ENCODE results near the gene FCGR2B.
"Not testable (repeated sequence)": the region's sequence is repeated elsewhere in the genome, so short reads cannot be mapped to it uniquely, and the experiment has no call there.

FCGR2B gene

DNA sequence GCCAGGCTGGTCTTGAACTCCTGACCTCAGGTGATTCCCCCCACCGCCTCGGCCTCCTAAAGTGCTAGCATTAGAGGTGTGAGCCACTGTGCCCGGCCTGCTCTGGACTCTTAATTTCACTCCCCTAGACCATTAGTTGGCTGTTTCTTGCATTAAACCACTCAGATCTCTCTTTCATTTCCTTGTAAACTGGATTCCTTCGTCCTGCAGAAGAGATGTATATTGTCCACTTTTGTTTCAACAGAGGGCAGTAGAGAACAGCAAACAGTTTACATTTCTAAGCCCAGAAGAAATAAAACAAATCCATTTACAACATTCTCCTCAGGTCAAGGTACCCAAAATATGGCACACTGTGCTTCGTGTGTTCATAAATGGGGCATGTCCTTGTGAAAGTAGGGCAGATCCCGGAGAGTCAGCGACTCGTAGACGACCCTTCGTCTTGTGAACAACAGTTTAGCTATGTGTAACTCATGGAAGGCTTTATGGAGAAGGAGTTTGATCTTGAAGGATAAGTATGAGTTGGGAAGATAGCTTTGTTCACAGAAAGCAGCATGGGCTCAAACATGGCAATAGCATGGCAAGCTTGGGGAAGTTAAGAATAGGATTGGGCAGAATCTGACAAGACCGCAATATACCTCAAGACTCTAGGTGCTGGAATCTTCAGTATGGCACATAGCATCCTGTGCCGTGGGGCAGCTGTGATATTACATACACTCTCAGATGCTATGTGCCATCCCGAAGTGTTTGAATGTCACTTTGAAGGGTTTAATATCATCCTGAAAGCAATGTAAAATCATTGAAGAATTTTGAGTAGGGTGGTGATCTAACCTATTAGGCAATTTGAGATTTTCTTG lies 15.2 kb upstream of the FCGR2B start:
- DNase-seq (ENCODE audit: low spot score): not testable (repeated sequence)

DNA sequence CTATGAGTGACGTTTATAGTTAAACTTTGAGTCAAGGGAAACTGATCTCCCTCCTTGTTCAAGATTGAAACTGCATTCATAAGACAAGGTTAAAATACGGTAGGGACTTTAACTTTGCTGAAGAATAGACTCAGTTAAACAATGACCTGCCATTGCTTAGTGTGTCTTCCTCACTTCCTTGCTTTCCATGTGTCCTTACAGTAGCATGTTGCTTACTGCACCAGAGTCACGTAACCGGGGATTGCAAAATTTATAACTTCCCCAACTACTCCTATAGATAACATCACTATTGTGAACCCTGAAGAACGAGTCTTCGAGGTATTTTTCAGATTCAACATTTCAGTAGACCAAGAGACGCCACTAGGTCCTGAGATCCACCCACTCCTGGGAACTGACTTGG lies 9.4 kb upstream of the FCGR2B start:
- not testable (repeated sequence) for DNase-seq (ENCODE audit: low spot score)

DNA sequence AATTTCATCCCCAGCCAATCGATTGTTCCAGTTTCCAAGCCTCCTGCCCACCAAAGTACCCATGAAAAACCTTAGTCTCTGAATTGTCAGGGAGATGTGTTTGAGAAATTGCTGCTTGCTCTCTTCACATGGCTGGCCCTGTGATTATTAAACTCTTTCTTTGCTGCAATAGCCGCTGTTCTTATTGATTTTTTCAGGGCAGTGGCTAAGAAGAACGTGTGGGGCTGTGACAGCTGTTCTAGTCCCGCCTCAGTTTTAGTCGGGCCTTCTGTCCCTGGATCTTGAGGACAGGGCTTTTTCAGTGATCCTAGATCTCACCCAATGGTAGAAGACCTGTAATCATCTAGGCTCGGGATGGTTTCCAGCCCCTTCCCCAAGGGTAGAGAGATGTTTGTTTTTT lies 9.0 kb upstream of the FCGR2B start:
- not testable (repeated sequence) for DNase-seq (ENCODE audit: low spot score)

DNA sequence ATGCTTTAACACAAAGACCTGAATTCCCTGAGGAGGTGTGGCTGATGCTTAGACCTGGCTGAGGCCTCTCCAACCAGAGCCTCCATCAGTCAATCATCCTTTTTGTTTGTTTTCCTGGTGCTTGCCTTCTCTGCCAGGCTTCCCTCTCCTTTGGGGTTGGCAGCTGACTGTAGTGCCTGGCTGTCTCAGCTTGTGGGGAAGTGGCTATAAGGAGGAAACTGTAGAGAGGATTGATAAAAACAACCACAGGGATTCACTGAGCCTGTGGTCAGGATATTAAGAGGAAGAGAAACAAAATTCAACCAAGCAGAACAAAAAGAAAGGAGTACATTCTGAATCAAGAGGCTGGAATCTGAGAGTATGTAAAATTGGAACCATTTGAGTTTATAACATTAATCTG lies 4.4 kb upstream of the FCGR2B start:
- not testable (repeated sequence) for DNase-seq (ENCODE audit: low spot score)

DNA sequence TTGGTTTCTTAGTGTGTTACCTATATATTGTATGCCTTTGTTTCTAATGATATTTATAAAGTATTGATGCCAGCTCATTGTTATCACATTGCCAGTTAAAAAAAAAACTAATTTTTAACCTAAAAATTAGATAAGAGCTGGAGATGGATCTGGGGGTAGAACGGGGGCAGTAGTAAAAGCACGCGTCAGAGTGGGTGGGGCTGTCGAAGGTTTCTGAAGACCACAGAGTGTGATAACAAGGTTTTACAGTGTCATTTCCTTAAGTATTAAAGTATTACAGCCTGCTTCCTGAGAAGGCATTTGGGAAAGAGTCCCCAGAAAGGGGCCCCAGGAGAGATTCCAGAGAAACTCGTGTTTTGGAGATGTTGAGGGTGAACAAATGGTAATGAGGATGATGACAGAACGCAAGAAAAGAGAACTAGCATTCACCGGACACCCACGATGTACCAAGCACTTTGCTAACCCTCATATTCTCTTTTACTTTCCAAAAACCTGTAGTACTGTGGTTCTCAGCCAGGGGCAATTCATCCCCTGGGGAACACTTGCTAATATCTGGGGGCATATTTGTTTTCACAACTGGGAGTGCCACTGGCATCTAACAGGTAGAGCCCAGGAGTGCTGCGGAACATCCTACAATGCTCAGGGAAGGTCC lies 1.2 kb upstream of the FCGR2B start:
- not testable (repeated sequence) for DNase-seq (ENCODE audit: low spot score)

DNA sequence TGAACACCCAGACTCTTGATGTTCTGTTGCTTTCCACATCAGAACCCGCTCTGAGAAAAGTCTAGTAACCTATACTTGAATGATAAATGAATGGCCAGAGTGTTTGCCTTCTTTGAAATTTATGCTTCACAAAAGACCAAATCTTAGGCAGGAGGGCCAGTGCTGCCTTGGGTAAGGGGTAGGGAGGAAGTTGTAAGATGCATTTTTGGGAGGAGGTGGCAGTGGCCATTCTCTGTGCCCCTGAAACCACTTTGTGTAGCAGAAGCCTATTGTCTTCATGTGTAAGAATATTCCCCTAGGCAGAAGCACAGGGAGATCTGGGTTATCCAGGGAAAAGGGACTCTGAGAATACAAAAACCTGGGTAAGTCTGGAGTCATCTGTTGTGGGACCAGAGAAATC lies 626 bp downstream of the FCGR2B start:
- DNase-seq (ENCODE audit: low spot score): not testable (repeated sequence)

DNA sequence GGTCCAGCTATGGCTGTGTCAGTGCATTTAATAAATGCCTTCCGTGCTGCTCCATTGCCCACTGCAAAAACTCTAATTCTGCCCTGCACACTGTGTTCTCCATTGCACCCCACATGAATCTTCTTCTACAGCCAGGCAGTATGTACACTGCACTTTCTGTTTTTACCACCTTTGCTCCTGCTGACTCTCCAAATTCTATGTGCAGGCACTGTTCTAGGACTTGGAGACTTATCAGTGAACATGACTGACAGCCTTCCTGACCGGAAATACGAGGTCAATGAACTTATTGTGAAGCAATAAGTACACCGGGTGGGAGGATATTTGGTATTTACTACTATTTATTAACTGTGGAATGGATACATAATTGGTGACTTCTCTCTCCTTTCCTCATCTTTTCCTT lies 1.7 kb downstream of the FCGR2B start:
- DNase-seq (ENCODE audit: low spot score): not testable (repeated sequence)

DNA sequence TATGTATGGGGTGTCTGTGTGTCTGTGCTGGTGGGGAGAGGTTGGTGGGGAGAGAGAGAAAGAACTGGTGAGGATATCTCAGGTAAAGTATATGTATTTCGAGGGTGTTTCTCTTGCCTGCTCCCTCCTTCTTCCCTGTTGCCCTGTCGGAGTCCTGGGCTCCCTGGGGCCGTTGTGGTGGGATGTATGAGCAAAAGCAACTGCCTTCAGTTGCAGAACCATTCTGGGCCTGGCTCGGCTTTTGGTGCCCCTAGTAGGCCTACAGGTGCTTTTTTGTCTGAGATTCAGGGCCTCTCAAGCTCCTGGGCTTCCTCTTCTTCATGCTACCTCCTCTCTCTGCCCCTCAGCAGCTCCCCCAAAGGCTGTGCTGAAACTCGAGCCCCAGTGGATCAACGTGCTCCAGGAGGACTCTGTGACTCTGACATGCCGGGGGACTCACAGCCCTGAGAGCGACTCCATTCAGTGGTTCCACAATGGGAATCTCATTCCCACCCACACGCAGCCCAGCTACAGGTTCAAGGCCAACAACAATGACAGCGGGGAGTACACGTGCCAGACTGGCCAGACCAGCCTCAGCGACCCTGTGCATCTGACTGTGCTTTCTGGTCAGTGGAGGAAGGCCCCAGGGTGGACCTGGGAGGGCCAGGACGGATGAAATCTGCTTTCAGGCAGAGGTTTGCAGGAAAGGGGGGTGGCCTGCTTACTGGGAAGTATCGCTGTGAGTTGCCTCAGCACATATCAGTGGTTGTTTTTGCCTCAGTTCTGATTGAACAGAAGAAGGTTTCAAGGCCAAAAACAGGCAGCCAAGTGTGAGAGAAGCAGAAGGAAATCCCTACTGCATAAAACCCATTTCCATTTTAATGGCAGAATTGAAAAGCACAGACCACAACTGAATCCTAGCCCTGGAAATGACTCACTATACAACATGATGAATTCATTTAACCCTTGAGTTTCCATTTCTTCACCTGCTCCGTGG lies 8.4 kb downstream of the FCGR2B start:
- not testable (repeated sequence) for DNase-seq (ENCODE audit: low spot score)

DNA sequence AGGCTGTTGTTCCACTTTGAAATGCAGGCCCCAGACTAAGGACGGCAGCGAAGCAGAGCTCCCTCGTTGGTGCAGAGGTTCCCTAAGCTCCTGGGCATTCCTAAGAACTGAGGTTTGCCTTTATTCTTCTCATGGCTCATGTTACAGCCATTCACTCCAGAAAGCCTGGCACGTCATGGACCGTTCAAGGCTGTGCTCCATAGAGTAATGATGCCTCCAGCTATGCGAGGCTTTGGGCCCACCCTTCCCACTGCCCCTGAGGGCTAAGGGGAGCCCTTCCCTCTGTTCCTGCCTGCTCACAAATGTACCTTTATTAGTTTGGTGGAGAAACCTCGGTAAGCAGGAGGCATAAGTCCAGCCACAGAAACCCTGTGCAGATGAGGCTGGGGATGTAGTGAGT lies 10.5 kb downstream of the FCGR2B start:
- not testable (repeated sequence) for DNase-seq (ENCODE audit: low spot score)

DNA sequence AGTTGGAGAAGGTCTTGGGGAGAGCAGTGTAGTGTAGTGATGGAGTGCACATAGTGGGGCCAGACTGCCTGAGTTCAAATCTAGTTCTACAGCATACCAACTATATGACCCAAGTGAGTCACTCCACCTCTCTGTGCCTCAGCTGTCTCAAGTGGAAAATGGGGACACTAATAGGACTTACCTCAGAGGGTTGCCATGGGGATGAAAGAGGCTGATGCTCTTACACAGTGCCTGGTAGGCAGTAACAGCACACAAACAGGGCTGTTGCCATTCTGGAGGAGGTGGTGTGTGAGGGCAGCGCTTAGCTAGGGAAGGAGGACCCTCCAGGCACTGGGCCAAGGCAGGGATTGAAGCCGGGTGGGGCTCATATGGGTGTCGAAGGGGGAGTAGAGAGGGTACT lies 11.5 kb downstream of the FCGR2B start:
- DNase-seq (ENCODE audit: low spot score): not testable (repeated sequence)

DNA sequence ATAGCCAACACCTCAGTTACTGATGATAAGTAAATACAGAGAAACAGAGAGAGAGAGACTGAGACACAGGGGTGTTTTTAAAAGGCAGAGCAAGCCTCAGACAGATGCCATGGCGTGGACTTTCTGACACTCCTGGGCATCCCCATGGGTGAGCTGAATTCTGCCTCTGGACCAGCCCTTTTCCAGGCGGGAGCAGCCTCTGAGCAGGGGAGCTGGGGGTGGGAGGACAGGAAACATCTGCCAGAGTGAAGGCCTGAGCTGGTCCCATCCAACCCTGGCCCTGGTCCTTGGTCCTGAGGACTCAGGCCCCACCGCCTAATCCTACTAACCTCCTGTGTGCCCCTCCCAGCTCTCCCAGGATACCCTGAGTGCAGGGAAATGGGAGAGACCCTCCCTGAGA lies 12.0 kb downstream of the FCGR2B start:
- not testable (repeated sequence) for DNase-seq (ENCODE audit: low spot score)

DNA sequence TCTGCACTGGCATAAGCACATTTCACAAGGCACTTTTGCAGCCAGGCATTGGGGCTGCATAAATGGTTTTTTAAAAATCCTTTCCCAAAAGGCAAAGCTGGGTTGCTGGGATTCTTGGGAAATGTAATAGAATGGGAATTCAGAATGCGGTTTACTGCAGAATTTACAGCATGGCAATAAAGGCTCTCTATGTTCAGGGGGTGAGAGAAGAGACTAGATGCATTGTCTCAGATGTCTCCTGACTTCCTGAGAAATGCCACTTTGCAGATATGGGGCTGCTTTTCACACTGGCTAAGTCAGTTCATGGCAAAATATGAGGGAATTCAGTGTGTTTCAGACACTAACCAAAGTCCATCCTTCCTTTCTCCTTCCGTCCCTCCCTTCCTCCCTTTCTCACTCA lies 13.5 kb downstream of the FCGR2B start:
- DNase-seq (ENCODE audit: low spot score): no peak

DNA sequence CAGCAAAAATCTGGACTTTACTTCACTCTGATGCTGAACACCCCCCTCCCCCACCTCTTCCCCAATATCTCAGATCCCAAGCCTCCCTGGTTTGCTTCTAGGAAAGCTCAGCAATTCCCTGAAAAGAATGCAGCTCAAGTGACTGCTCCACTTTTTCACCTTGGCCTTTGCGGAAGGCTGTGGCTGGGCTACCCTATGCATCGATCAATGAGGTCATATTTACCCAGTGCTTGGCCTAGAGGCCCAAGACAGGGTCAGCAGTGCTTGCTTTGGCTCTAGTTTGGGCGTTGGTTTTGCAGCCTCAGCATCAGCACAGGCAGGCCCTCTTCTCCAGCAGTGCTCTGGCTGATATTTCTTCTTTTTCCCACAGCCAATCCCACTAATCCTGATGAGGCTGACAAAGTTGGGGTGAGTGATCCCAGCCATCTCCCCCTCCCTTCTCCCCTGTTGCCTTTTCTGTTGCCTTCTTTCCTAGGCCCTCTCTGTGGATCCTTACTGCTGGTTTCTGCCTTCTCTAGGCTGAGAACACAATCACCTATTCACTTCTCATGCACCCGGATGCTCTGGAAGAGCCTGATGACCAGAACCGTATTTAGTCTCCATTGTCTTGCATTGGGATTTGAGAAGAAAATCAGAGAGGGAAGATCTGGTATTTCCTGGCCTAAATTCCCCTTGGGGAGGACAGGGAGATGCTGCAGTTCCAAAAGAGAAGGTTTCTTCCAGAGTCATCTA lies 14.2 kb downstream of the FCGR2B start:
- no peak for DNase-seq (ENCODE audit: low spot score)

DNA sequence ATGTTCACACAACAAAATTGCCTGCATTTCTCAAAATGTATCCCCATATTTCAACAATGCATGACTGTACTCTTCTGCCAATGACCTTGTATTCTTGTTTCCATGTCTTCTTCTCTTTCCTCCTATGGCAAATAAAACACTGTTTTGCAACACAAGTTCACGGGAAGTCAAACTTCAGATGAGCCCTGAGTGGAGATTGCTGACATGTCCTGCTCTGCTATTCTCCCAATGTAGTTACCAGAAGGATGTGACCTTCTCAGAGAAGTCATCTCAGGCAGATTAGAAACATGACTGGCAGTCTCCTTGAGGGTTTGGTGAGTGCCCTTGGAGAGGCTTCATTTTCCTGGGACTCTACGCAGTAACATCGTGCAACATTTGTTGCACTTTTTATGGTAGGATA lies 15.6 kb downstream of the FCGR2B start:
- no peak for DNase-seq (ENCODE audit: low spot score)

DNA sequence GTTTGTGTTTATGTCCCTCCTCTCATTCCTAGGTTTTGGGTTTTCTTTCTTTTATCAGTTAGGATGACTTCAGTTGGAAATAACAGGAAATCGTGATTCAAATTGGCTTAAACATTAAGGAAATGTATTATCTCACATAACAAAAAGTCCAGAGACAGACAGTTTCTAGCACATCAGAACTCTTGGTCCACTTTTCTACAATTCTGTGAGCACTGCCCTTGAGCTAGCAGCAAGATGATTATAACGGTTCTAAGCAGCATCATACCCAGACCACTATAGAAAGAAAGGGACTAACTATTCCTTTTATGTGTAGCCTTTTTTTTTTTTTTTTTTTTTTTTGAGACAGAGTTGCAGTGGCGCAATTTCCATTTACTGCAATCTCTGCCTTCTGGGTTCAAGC lies 18.9 kb downstream of the FCGR2B start:
- no peak for DNase-seq (ENCODE audit: low spot score)

DNA sequence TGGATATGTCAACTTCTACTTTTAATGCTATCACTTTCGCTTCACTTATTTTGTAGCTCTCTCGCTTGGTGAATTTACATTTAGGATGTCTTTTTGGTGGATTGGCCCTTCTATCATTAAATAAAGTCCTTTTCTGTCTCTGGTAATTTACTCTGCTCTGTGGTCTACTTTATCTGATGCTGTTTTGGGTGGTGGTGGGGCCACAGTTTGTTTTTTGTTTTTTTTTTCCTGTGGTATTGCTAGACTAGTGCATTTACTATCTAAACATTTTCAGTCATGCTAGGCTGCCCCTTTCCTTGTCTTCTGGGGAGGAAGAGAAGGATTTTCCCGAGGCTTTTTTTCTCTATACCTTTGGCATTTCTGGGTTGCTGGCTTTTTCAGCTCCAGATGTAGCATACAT lies 26.0 kb downstream of the FCGR2B start:
- DNase-seq (ENCODE audit: low spot score): no peak

DNA sequence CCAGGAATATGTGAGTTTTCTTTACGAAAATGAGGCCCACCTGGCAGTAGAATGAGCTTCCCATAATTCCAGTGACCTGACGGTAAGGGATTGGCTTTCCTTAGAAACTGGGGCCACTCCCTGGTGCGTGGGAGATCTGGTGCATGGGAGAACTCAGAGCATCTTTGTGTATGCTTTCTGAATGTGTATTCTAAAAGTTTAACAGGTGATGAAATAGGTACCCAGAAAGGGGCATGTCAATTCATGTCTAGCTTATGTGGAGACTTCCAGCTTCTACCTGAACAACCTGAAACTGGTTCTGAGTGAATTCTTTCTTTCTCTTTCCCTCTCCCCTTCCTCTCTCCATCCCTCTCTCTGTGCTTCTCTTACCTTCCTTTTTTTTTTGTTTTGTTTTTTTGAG lies 28.9 kb downstream of the FCGR2B start:
- DNase-seq (ENCODE audit: low spot score): no peak

DNA sequence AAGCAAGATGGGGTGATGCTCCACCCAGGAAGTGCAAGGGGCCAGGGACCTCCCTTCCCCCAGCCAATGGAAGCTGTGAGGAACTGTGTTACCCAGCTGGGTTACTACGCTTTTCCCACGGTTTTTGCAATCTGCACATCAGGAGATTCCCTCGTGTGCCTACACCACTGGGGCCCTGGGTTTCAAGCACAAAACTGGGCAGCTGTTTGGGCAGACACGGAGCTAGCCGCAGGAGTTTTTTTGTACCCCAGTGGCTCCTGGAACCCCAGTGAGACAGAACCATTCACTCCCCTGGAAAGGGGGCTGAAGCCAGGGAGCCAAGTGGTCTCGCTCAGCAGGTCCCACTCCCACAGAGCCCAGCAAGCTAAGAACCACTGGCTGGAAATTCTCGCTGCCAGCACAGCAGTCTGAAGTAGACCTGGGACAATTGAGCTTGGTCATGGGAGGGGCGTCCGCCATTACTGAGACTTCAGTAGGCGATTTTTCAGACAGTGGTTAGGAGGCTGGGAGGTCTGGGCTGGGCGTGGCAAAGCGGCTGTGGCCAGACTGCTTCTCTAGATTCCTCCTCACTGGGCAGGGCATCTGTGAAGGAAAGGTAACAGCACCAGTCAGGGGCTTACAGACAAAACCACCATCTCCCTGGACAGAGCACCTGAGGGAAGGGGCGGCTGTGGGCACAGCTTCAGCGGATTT lies 30.2 kb downstream of the FCGR2B start:
- DNase-seq (ENCODE audit: low spot score): not testable (repeated sequence)

DNA sequence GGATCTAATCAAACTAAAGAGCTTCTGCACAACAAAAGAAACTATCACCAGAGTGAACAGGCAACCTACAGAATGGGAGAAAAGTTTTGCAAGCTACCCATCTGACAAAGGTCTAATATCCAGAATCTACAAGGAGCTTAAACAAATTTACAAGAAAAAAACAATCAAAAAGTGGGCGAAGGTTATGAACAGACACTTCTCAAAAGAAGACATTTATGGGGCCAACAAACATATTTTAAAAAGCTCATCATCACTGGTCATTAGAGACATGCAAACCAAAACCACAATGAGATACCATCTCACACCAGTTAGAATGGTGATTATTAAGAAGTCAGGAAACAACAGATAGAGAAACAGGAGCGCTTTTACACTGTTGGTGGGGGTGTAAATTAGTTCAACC lies 35.4 kb downstream of the FCGR2B start:
- DNase-seq (ENCODE audit: low spot score): not testable (repeated sequence)

DNA sequence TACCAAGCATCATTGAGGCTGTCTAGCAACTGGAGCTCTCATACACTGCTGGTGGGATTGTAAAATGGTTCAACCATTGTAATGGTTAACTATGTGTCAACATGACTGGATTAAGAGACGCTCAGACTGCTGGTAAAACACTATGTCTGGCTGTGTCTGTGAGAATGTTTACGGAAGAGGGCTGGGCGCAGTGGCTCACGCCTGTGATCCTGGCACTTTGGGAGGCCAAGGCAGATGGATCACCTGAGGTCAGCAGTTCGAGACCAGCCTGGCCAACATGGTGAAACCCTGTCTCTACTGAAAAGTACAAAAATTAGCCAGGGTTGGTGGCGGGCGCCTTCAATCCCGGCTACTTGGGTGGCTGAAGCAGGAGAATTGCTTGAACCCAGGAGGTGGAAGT lies 39.3 kb downstream of the FCGR2B start:
- DNase-seq (ENCODE audit: low spot score): no peak

DNA sequence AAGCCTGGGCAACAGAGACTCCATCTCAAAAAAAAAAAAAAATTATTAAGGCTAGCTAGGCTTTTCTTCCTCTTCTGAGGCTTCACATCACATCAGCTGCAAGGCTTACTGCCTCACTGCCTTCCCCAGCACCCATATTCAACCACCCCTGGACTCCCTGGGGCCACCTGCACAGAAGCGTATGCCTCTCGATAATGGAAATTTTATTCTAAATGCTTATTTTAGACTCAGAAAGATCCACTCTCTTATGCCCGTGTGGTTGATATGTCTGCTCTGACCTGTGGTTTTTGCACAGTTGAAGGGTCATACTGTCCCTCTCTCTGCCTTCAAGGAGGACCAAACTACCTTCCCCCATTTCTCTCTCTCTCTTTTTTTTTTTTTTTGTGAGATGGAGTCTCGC lies 42.6 kb downstream of the FCGR2B start:
- no peak for DNase-seq (ENCODE audit: low spot score)
